Measurements from ENCODE around the gene ADGRA3.

- TF ChIP-seq, protein P1, sequence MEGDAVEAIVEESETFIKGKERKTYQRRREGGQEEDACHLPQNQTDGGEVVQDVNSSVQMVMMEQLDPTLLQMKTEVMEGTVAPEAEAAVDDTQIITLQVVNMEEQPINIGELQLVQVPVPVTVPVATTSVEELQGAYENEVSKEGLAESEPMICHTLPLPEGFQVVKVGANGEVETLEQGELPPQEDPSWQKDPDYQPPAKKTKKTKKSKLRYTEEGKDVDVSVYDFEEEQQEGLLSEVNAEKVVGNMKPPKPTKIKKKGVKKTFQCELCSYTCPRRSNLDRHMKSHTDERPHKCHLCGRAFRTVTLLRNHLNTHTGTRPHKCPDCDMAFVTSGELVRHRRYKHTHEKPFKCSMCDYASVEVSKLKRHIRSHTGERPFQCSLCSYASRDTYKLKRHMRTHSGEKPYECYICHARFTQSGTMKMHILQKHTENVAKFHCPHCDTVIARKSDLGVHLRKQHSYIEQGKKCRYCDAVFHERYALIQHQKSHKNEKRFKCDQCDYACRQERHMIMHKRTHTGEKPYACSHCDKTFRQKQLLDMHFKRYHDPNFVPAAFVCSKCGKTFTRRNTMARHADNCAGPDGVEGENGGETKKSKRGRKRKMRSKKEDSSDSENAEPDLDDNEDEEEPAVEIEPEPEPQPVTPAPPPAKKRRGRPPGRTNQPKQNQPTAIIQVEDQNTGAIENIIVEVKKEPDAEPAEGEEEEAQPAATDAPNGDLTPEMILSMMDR (IDR thresholded peaks at IDR 0.05; ENCODE audit: low read length) = no peak
- TF ChIP-seq EZH2phosphoT487 (IDR thresholded peaks at IDR 0.05; ENCODE audit: low read length) = no peak
Measured at GRCh38 chr4:22439947-22440346, 75.9 kb downstream of the ADGRA3 start.
